ENCODE data around the gene LRRC25.
A peak's percentile ranks its signal among the peaks of the same experiment; 100 is the strongest.

Gene LRRC25

GRCh38 chr19:18440936-18441803 lies 43.7 kb upstream of the LRRC25 start:
- TF ChIP-seq NFIC (IDR thresholded peaks at IDR 0.05): no peak
- no peak for TF ChIP-seq EGR1 (IDR thresholded peaks at IDR 0.05)
- TF ChIP-seq TEAD4 (IDR thresholded peaks at IDR 0.05): no peak
- TF ChIP-seq FOXM1 (IDR thresholded peaks at IDR 0.05; ENCODE audit: borderline replicate concordance, low read depth): no peak

- TF ChIP-seq TAF1 (IDR thresholded peaks at IDR 0.05; ENCODE audit: low read depth): no peak
- TF ChIP-seq EGR1 (IDR thresholded peaks at IDR 0.05): no peak
- peak; percentile 54 for TF ChIP-seq RAD21 (IDR thresholded peaks at IDR 0.05; ENCODE audit: low read depth)
- no peak for TF ChIP-seq MAX (IDR thresholded peaks at IDR 0.05)
These were observed 43.0 kb upstream of the LRRC25 start for GRCh38 chr19:18440415-18440877.

- TF ChIP-seq TAF1 (IDR thresholded peaks at IDR 0.05; ENCODE audit: low read depth) (no peak), REST (IDR thresholded peaks at IDR 0.05; ENCODE audit: low read depth) (no peak), USF1 (IDR thresholded peaks at IDR 0.05) (no peak), TEAD4 (IDR thresholded peaks at IDR 0.05) (no peak)
These were observed 42.5 kb upstream of the LRRC25 start for GRCh38 chr19:18439910-18440237.

GRCh38 chr19:18439025-18439909 lies 41.8 kb upstream of the LRRC25 start:
- TF ChIP-seq TCF12 (IDR thresholded peaks at IDR 0.05; ENCODE audit: low read depth): no peak

- TF ChIP-seq RAD21 (IDR thresholded peaks at IDR 0.05; ENCODE audit: low read depth) (no peak), MAX (IDR thresholded peaks at IDR 0.05) (no peak; the same call in none of the 2 replicates), ZBTB7A (IDR thresholded peaks at IDR 0.05; ENCODE audit: low read depth) (peak; percentile 92), TCF12 (IDR thresholded peaks at IDR 0.05; ENCODE audit: low read depth) (peak; percentile 58), NFIC (IDR thresholded peaks at IDR 0.05) (no peak), TEAD4 (IDR thresholded peaks at IDR 0.05) (peak; percentile 34; the same call in 1 of the 2 replicates), EGR1 (IDR thresholded peaks at IDR 0.05) (0 out of 2 replicates have a peak, but pooled peaks have one; percentile 31), EP300 (IDR thresholded peaks at IDR 0.05; ENCODE audit: borderline replicate concordance) (peak; percentile 57; the same call in 1 of the 2 replicates), FOXM1 (IDR thresholded peaks at IDR 0.05; ENCODE audit: borderline replicate concordance, low read depth) (no peak), USF1 (IDR thresholded peaks at IDR 0.05) (no peak), YY1 (IDR thresholded peaks at IDR 0.05; ENCODE audit: low read depth) (no peak; the same call in 1 of the 2 replicates), CREB1 (IDR thresholded peaks at IDR 0.05; ENCODE audit: low read depth) (no peak), CEBPB (IDR thresholded peaks at IDR 0.05) (no peak), REST (IDR thresholded peaks at IDR 0.05; ENCODE audit: low read depth) (no peak), TAF1 (IDR thresholded peaks at IDR 0.05; ENCODE audit: low read depth) (no peak)
These were observed 41.1 kb upstream of the LRRC25 start for GRCh38 chr19:18438331-18439024.

Measured in Ishikawa (cell line).